GM18499 (cell line): ENCODE measurements around the gene HLTF.

Experiments
- ATAC-seq: cut with Tn5 transposase; IDR thresholded peaks from one replicate; pipeline ENCODE4 v1.9.1; 2021; ENCODE audit warnings: moderate number of reproducible peaks; ENCODE audit not compliant: insufficient read depth, unreplicated experiment

HLTF gene

GRCh38 chr3:149020839-149021252 is 65.5 kb downstream of the HLTF start:
- ATAC-seq = no peak

- no peak for ATAC-seq
These were observed 66.0 kb downstream of the HLTF start for GRCh38 chr3:149020196-149020838.

- ATAC-seq = no peak
These were observed 66.8 kb downstream of the HLTF start for GRCh38 chr3:149019580-149019979.

GRCh38 chr3:149018247-149018646 is 68.1 kb downstream of the HLTF start:
- ATAC-seq = no peak

- ATAC-seq = no peak
These were observed 69.4 kb downstream of the HLTF start for GRCh38 chr3:149016669-149017541.

- ATAC-seq = no peak
These were observed 70.1 kb downstream of the HLTF start for GRCh38 chr3:149016242-149016641.

GRCh38 chr3:149015393-149015792 is 70.9 kb downstream of the HLTF start:
- no peak for ATAC-seq

- no peak for ATAC-seq
These were observed 72.6 kb downstream of the HLTF start for GRCh38 chr3:149013726-149014125.

GRCh38 chr3:149011676-149012075 is 74.7 kb downstream of the HLTF start:
- ATAC-seq = no peak

- no peak for ATAC-seq
These were observed 75.4 kb downstream of the HLTF start for GRCh38 chr3:149010966-149011365.

GRCh38 chr3:149010504-149010951 is 75.8 kb downstream of the HLTF start:
- no peak for ATAC-seq

GRCh38 chr3:149009732-149010131 is 76.6 kb downstream of the HLTF start:
- no peak for ATAC-seq

- no peak for ATAC-seq
These were observed 78.6 kb downstream of the HLTF start for GRCh38 chr3:149007567-149008257.

GRCh38 chr3:149005416-149005815 is 80.9 kb downstream of the HLTF start:
- ATAC-seq = no peak

GRCh38 chr3:149004622-149005021 is 81.7 kb downstream of the HLTF start:
- no peak for ATAC-seq

GRCh38 chr3:149003653-149004305 is 82.6 kb downstream of the HLTF start:
- ATAC-seq = peak; percentile 84

GRCh38 chr3:149001727-149002126 is 84.6 kb downstream of the HLTF start:
- no peak for ATAC-seq

GRCh38 chr3:149000206-149000745 is 86.1 kb downstream of the HLTF start:
- ATAC-seq = no peak

- no peak for ATAC-seq
These were observed 86.5 kb downstream of the HLTF start for GRCh38 chr3:148999806-149000205.

GRCh38 chr3:148998715-148999423 is 87.5 kb downstream of the HLTF start:
- no peak for ATAC-seq
